ENCODE results near the gene NOP9. TPM values are rescaled to one million over a fixed set of nuclear protein-coding genes. Genes with fewer than 3 reads are reported as not detected.

The NOP9 gene
- total and polyA plus RNA-seq, 9 of the 15 experiments (the other 6 are each of a cell fraction or from before 2014, with no cell fraction given), result 1.0 to 27.9 (median 15.1) TPM

DNA sequence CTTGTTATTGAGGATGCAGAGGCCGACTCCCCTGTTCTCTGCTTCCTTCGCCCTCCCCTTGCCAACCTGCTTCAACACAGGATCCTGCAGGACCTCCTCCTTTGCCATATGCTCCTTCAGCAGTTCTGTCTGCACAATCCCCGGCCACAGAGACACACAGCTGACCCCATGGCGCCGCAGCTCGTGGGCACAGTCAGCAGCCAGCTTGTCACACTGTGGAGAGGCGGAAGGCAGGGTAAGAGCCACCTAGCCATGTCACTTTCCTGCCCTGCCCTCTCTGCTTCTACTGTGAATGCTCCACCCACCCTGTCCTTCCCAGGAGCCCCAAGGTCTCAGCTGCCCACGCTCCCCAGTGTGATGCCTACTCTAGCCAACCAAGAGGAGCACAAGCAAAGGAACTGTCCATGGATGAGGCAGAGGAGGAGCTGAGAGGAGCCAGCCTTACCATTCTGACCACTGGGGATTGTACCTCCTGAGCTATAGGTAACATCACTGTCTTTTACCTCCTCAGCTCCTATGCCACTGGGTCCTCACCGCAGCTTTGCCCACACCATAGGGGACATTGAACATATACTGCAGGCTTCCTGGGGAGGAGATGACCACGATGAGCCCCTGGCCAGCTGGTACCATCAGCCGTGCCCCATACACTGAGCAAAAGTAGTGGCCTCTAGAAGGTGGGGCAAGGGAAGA lies 7.4 kb upstream of the NOP9 start:
- H3K27ac ChIP-seq (ENCODE audit: extremely low read depth, low read depth, low read length), result no peak overlapping the region
- WGBS (ENCODE audit: insufficient coverage, low coverage, missing lambda C conversion rate), result 75% methylated on average over 9 of the region's 11 CpGs
- H2AFZ ChIP-seq (ENCODE audit: low read depth, low read length), result no peak overlapping the region
- peaks cover 3% of the 10 kb centered on the region for H3K9me1 ChIP-seq (ENCODE audit: control insufficient read depth, insufficient read depth, low read length)
- no peaks in the 10 kb centered on the region for H4K20me1 ChIP-seq (replicated peaks; ENCODE audit: control insufficient read depth, insufficient read depth, low read length)
- BruUV-seq (replicated peaks), result no TSS peak
- TF ChIP-seq, protein P1, sequence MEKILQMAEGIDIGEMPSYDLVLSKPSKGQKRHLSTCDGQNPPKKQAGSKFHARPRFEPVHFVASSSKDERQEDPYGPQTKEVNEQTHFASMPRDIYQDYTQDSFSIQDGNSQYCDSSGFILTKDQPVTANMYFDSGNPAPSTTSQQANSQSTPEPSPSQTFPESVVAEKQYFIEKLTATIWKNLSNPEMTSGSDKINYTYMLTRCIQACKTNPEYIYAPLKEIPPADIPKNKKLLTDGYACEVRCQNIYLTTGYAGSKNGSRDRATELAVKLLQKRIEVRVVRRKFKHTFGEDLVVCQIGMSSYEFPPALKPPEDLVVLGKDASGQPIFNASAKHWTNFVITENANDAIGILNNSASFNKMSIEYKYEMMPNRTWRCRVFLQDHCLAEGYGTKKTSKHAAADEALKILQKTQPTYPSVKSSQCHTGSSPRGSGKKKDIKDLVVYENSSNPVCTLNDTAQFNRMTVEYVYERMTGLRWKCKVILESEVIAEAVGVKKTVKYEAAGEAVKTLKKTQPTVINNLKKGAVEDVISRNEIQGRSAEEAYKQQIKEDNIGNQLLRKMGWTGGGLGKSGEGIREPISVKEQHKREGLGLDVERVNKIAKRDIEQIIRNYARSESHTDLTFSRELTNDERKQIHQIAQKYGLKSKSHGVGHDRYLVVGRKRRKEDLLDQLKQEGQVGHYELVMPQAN (IDR thresholded peaks at IDR 0.05; ENCODE audit: borderline replicate concordance), result no peak
- no peak for TF ChIP-seq MYBL2 (IDR thresholded peaks at IDR 0.05; ENCODE audit: low read depth)
- no peak for TF ChIP-seq MYBL2 (CRISPR knock-in tag; IDR thresholded peaks at IDR 0.05; ENCODE audit: borderline replicate concordance)
- no peak for TF ChIP-seq ZNF436 (CRISPR knock-in tag; IDR thresholded peaks at IDR 0.05)
- TF ChIP-seq CAMTA2 (CRISPR knock-in tag; conservative IDR thresholded peaks at IDR 0.05), result no peak
- TF ChIP-seq ZNF133 (CRISPR knock-in tag; IDR thresholded peaks at IDR 0.05), result no peak
- no peak for TF ChIP-seq HCFC1 (IDR thresholded peaks at IDR 0.05; ENCODE audit: low read depth, low read length)
- TF ChIP-seq ZNF778 (CRISPR knock-in tag; IDR thresholded peaks at IDR 0.05), result no peak
- TF ChIP-seq POLR3A (IDR thresholded peaks at IDR 0.05; ENCODE audit: borderline replicate concordance, extremely low read depth, insufficient read depth, insufficient read length), result no peak
- no peak for TF ChIP-seq RHOXF2B (CRISPR knock-in tag; conservative IDR thresholded peaks at IDR 0.05)
- TF ChIP-seq PCBP2 (IDR thresholded peaks at IDR 0.05; ENCODE audit: low read depth, low read length, poor library complexity, severe bottlenecking), result no peak
- H3K4me2 ChIP-seq (ENCODE audit: insufficient read depth, low read length), result no peak overlapping the region
- in situ Hi-C loops (cut with MboI), result loop anchor here (10.0 kb wide), 1 partner anchor 277 kb away; no protein-coding TSS in a partner anchor
- POLR2A ChIA-PET, result interaction anchor here (0.6 to 1.0 kb wide), 3 partner anchors 26 to 50 kb away, joined by 3 to 4 read pairs (median 3); partner anchors contain the start of gene TINF2
- H3K9ac ChIP-seq (ENCODE audit: insufficient read depth in 1 of 2, low read depth in 2 of 2, low read length in 2 of 2), result peak overlapping the region in 1 of 2 experiments; percentile 50; a peak in 1 of 4 replicates
- H3K36me3 ChIP-seq (ENCODE audit: control insufficient read depth, insufficient read depth, low read length), result peaks cover 40% of the 10 kb centered on the region
- FAIRE-seq, result no peak
- DNase-seq (ENCODE audit: extremely low read depth in 1 of 4, low spot score in 3 of 4), result no peak
- H3K27me3 ChIP-seq (ENCODE audit: control insufficient read depth in 2 of 2, insufficient read depth in 2 of 2, low read length in 2 of 2), result no peaks in the 10 kb centered on the region
- H3K4me3 ChIP-seq, result no peak overlapping the region
- H3K9me3 ChIP-seq (replicated peaks; ENCODE audit: control insufficient read depth, insufficient read depth, low read depth, low read length), result no peaks in the 10 kb centered on the region
- no peak for ATAC-seq
- H3K79me2 ChIP-seq (ENCODE audit: control insufficient read depth, insufficient read depth, low read length), result no peaks in the 10 kb centered on the region
- intact Hi-C loops (cut with micrococcal nuclease), result no loop called here
- CTCF ChIA-PET (ENCODE audit: low intra/inter-chr PET ratio), result no interaction called here
- peaks cover 0 to 6% of the 10 kb centered on the region in 2 experiments; a peak in 3 of 5 replicates for H3K4me1 ChIP-seq (replicated peaks in 1 of 2; ENCODE audit: control insufficient read depth in 2 of 2, insufficient read depth in 2 of 2, low read length in 2 of 2)
